AG10803 (cell line): ENCODE measurements around the gene RO60.
A peak's percentile ranks its signal among the peaks of the same experiment; 100 is the strongest.
"Not testable (repeated sequence)": the region's sequence is repeated elsewhere in the genome, so short reads cannot be mapped to it uniquely, and the experiment has no call there.

ENCODE experiments used
- DNase-seq: peaks from one replicate; pipeline ENCODE4 v3.0.0; 2010; ENCODE audit warnings: low read depth
- H3K4me3 ChIP-seq: 2 replicates; pipeline ENCODE4 v1.5.1; 2011; ENCODE audit warnings: mild to moderate bottlenecking, low read length, control low read depth
- TF ChIP-seq, protein P1 (sequence below): conservative IDR thresholded peaks from 2 replicates; pipeline ENCODE4 v1.5.1; 2011; ENCODE audit warnings: mild to moderate bottlenecking, low read length, control low read depth, inconsistent platforms

RO60 gene

GRCh38 chr1:193042766-193043691, 16.4 kb upstream of the RO60 start:
- TF ChIP-seq, protein P1, sequence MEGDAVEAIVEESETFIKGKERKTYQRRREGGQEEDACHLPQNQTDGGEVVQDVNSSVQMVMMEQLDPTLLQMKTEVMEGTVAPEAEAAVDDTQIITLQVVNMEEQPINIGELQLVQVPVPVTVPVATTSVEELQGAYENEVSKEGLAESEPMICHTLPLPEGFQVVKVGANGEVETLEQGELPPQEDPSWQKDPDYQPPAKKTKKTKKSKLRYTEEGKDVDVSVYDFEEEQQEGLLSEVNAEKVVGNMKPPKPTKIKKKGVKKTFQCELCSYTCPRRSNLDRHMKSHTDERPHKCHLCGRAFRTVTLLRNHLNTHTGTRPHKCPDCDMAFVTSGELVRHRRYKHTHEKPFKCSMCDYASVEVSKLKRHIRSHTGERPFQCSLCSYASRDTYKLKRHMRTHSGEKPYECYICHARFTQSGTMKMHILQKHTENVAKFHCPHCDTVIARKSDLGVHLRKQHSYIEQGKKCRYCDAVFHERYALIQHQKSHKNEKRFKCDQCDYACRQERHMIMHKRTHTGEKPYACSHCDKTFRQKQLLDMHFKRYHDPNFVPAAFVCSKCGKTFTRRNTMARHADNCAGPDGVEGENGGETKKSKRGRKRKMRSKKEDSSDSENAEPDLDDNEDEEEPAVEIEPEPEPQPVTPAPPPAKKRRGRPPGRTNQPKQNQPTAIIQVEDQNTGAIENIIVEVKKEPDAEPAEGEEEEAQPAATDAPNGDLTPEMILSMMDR = no peak
- DNase-seq = no peak

DNA sequence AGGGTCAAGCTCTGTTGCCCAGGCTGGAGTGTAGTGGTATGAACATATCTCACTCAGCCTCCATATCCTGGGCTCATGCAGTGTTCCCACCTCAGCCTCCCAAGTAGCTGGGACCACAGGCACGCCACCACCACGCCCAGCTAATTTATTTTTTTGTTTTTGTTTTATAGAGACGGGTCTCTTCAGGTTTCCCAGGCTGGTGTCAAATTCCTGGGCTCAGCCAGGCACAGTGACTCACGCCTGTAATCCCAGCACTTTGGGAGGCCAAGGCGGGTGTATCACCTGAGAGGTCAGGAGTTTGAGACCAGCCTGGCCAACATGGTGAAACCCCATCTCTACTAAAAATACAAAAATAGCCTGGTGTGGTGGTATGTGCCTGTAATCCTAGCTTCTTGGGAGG, 10.5 kb upstream of the RO60 start:
- H3K4me3 ChIP-seq, DNase-seq: not testable (repeated sequence)

More at GRCh38 chr1:193042766-193043691, 16.4 kb upstream of the RO60 start:
- no peak overlapping the region for H3K4me3 ChIP-seq

DNA sequence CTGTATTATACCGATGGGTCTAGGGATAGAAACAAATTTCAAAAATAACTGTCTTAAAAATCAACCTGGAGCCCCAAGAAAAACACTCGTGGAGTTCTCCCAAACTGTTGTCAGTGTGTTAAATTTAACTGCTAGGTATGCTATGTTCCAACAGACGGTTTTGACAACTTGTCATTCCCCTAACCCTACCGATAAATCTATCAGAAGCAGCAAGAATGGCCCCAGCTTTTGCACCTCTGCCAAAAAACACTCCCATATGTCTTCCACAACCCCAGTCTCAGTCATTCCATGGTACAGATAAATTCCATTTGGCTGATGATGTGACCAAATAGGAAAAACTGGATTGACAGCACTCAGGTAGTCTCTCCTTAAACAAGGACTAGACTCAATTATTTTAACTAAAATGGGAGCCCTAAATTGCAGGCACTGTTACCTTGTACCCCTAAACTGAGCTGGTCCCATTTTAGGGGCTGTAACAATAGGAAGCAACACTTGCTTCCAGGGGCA, 5.2 kb upstream of the RO60 start:
- TF ChIP-seq, protein P1 = no peak
- DNase-seq = no peak
- H3K4me3 ChIP-seq = no peak overlapping the region

- peak overlapping the region; percentile 93 for H3K4me3 ChIP-seq
- TF ChIP-seq, protein P1 = no peak
- DNase-seq = peak; percentile 50
These were observed 707 bp upstream of the RO60 start for GRCh38 chr1:193058529-193059281.

DNA sequence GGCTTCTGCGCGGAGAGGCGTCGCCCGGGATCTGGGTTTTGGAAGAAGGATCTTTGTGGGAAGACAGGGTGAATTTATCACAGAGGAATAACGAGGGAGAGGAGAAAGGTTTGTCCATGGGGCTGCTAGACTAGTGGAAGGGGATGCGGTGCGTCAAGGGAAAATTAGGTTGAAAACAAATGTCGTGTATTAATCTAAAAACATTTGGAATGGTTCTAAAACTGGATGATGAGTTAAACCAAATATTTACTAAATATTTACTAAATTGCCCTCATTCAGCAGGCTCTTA, 647 bp downstream of the RO60 start:
- TF ChIP-seq, protein P1 = no peak
- H3K4me3 ChIP-seq = peak overlapping the region; percentile 93
- DNase-seq = no peak

GRCh38 chr1:193060406-193060805, 994 bp downstream of the RO60 start:
- no peak for DNase-seq
- peak overlapping the region; percentile 93 for H3K4me3 ChIP-seq
- TF ChIP-seq, protein P1 = no peak

DNA sequence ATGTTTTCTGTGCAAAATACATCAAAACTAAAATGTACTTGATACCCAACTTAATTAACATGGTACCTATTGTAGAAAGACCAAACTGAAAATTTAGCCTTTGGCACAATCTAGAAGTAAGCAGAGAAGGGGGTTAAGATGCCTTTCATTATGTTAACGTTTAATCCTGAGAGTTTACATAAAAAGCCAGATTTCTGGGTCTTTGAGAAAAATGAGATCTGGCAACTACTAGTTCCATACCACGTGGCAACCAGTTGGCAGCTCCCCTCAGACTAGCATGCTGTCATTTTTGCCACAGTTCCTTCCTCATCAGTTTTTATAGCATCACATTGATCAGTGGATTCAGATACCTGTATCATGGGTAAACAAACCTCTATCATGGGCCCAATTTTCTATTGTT, 1.5 kb downstream of the RO60 start:
- peak overlapping the region; percentile 93 for H3K4me3 ChIP-seq
- peak; percentile 16 for DNase-seq
- TF ChIP-seq, protein P1 = no peak
